ENCODE data around the gene TXNL4A. TPM values are rescaled to one million over a fixed set of nuclear protein-coding genes. Genes with fewer than 3 reads are reported as not detected.
A peak's percentile ranks its signal among the peaks of the same experiment; 100 is the strongest.

TXNL4A gene
- total and polyA plus RNA-seq, 12 donors = 63.3 to 144 (median 91.6) TPM

- Histone ChIP-seq H3K4me1 (peaks cover 2 to 30% (median 9%) of the 10 kb centered on the region in 9 donors), H3K27ac (peak within 1 kb of the TSS; percentile 0 to 86 (median 70)), H3K4me3 (peak within 1 kb of the TSS; percentile 41 to 81 (median 66)), H3K36me3 (peaks cover 0 to 28% (median 3%) of the 10 kb centered on the region in 9 donors), H3K9me3 (no peaks in the 10 kb centered on the region), H3K27me3 (peaks cover 0 to 9% (median 0%) of the 10 kb centered on the region in 7 donors)
- WGBS, 2 donors = 3% methylated on average over 56 to 73 of the region's 73 CpGs
- ATAC-seq (peak; percentile 78 to 90 (median 86)), DNase-seq (peak in 1 of 2 donors; percentile 74)
- intact Hi-C loops (cut with DNase I) = no loop called here
- peak in 7 of 9 donors; percentile 12 to 50 (median 26) for TF ChIP-seq CTCF (IDR thresholded peaks at IDR 0.05)
Measured at GRCh38 chr18:79964330-79965118, 23.8 kb downstream of the TXNL4A start, which contains the start of gene HSBP1L1. HSBP1L1 (plus strand) TSS chr18:79964643; CDS start chr18:79964736, 93 bp downstream.

- Histone ChIP-seq H3K27ac (peak overlapping the region in 9 of 10 donors; percentile 0 to 86 (median 70)), H3K36me3 (peaks cover 0 to 27% (median 0%) of the 10 kb centered on the region in 9 donors), H3K4me3 (peak overlapping the region; percentile 41 to 81 (median 66)), H3K4me1 (peaks cover 2 to 30% (median 9%) of the 10 kb centered on the region in 9 donors), H3K27me3 (peaks cover 0 to 15% (median 0%) of the 10 kb centered on the region in 7 donors), H3K9me3 (no peaks in the 10 kb centered on the region)
- ATAC-seq = peak in 1 of 8 donors; percentile 36
- 87 to 92% methylated on average over 30 of the region's 30 CpGs for WGBS, 2 donors
- TF ChIP-seq CTCF (IDR thresholded peaks at IDR 0.05) = no peak
- intact Hi-C loops (cut with DNase I) = no loop called here
- DNase-seq = no peak
Measured at GRCh38 chr18:79963658-79964329, 24.6 kb downstream of the TXNL4A start.

GRCh38 chr18:79962835-79963657 is 25.3 kb downstream of the TXNL4A start:
- Histone ChIP-seq H3K36me3 (peaks cover 0 to 20% (median 0%) of the 10 kb centered on the region in 9 donors), H3K4me1 (peaks cover 2 to 30% (median 9%) of the 10 kb centered on the region in 9 donors), H3K4me3 (no peak overlapping the region), H3K27ac (no peak overlapping the region), H3K9me3 (no peaks in the 10 kb centered on the region), H3K27me3 (peaks cover 0 to 18% (median 0%) of the 10 kb centered on the region in 7 donors)
- DNase-seq = no peak
- WGBS, 2 donors = 91% methylated on average over 30 of the region's 30 CpGs
- intact Hi-C loops (cut with DNase I) = no loop called here
- no peak for ATAC-seq
- TF ChIP-seq CTCF (IDR thresholded peaks at IDR 0.05) = no peak

GRCh38 chr18:79962311-79962710 is 26.1 kb downstream of the TXNL4A start:
- peaks cover 0 to 18% (median 0%) of the 10 kb centered on the region in 7 donors for H3K27me3 ChIP-seq
- H3K9me3 ChIP-seq = no peaks in the 10 kb centered on the region
- no peak overlapping the region for H3K4me3 ChIP-seq
- DNase-seq = no peak
- no peak for TF ChIP-seq CTCF (IDR thresholded peaks at IDR 0.05)
- H3K27ac ChIP-seq = no peak overlapping the region
- intact Hi-C loops (cut with DNase I) = no loop called here
- ATAC-seq = no peak
- H3K36me3 ChIP-seq = peaks cover 0 to 13% (median 0%) of the 10 kb centered on the region in 9 donors
- peaks cover 2 to 30% (median 9%) of the 10 kb centered on the region in 9 donors for H3K4me1 ChIP-seq
- WGBS, 2 donors = 73 to 88% methylated on average over 10 of the region's 10 CpGs

Data from heart right ventricle (tissue), 16 donors.